Germinal center (tissue), 1 donor: Measurements from ENCODE around the gene ALKBH7.

Source experiments
- DNase-seq: peaks from one replicate; pipeline ENCODE4 v3.0.0; 2012; ENCODE audit warnings: mixed read lengths, low spot score

Gene ALKBH7

DNA sequence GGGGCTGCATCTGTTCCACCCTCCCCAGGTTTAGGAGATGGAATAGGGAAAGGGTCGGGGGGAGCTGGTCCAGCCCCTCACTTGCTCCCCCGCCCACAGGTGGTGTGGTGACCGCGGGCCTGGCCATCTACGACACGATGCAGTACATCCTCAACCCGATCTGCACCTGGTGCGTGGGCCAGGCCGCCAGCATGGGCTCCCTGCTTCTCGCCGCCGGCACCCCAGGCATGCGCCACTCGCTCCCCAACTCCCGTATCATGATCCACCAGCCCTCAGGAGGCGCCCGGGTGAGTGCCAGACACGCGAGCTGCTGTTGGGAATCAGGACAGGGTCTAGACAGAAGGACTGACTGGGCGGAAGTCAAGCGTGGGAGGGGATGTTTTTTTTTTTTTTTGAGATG, 8.2 kb upstream of the ALKBH7 start:
- DNase-seq, result no peak

DNA sequence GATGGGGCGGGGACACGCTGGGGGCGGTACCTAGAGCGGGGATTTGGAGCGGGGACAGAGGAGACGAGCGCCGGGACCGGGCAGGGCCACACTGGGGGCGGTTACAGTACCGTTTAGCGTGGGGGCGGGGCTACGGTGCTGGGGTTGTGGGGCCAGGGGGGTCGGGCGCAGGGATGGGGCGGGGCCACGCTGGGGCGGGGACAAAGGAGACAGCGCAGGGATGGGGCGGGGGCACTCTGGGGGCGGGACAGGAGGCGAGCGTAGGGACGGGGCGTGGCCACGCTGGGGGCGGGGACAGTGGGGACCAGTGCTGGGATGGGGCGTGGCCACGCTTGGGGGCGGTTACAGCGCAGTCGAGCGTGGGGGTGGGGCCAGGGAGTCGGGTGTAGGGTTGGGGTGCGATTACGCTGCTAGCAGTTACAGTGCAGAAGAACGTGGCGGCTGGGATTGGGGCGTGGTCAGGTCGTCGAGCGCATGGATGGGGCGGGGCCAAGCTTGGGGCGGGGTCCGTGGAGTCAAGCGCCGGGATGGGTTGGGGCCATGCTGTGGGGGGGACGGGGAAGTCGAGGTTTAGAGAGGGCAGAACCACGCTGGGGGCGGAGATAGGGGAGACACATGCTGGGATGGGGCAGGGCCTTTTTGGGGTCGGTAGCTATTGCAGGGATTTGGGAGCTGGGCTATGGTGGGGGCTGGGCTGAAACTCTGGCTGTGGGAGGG, 660 bp downstream of the ALKBH7 start:
- DNase-seq, result peak; percentile 94

DNA sequence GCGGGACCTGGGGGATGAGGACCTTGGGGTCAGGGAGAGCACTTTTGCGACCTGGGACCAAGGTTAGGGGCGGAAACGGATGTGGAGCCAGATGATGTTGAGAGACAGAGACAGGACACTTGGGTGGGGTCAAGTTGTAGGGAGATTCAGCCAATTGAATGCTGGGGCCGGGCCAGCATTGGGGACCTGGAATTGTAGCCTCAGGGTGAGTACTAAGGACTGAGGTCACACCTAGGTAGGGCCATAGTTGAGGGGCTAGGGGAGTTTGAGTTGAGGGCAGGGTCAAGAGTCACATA, 1.2 kb downstream of the ALKBH7 start:
- no peak for DNase-seq

DNA sequence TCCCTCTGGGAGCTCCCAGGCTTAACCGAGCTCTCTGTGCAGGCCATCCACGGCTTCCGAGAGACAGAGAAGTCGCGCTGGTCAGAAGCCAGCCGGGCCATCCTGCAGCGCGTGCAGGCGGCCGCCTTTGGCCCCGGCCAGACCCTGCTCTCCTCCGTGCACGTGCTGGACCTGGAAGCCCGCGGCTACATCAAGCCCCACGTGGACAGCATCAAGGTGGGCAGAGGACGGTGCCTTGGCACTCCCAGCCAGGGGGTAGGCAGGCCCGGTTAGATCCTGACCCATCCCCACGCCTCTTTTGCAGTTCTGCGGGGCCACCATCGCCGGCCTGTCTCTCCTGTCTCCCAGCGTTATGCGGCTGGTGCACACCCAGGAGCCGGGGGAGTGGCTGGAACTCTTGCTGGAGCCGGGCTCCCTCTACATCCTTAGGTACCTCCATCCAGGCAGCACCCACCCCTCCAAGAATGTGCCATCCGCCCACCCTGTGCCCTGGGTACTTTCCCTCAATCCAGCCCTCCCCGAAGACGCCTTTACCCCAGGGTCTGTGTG, 1.6 kb downstream of the ALKBH7 start:
- DNase-seq, result no peak

DNA sequence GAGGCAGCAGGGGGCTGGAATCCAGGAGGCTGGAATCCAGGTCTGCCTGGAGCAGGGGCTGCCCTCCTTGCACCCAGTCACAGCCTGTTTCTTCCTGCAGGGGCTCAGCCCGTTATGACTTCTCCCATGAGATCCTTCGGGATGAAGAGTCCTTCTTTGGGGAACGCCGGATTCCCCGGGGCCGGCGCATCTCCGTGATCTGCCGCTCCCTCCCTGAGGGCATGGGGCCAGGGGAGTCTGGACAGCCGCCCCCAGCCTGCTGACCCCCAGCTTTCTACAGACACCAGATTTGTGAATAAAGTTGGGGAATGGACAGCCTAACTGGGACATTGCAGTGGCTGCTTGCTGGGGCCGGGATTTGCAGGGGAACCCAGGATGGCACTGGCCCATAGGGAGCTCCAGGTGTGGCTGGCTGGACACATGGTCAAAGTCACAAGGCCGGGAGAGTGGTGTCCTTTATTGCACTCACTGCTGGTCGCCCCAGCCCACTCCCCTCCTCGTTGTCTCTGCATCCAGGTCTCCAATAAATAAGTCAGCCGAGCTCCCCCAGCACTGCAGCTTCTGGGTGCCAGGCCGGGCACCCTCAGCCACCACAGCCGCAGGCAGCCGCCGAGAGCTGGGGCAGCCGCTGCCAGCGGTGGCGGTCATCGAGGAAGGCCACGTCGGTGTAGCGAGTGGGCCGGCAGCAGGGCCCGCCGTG, 2.3 kb downstream of the ALKBH7 start:
- no peak for DNase-seq

DNA sequence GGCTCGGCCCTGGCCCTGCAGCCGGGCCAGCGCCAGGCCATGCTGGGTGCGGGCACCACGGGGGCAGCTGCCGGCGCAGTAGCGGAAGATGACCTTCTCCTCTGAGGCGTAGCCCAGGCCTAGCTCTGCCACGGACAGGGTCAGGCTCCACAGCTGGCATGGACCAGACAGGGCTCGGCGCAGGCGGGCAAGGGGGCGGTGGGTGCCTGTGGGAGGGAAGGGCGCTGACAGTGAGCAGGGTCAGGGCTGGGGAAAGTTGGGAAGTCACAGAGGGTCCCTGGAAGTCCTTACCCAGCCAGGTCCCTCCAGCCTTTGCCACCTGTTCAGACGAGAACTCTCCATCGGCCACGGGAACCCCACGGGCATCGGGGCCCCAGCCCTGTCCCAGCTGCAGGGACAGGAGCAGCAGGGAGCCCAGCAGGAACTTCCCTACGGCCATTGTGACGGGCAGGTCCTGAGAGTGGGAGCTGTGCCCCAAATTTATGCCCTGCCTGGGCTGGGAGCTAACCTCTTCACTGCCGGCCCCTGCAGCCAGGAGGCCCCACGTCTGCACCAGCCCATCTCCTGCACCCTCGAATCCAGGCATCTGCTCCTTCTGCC, 2.9 kb downstream of the ALKBH7 start, which contains the start of gene PSPN:
Gene PSPN (minus strand): TSS at position 523 of the 600 bp plus-strand sequence. CDS start 84 bp downstream, at position 439.
- DNase-seq, result no peak

DNA sequence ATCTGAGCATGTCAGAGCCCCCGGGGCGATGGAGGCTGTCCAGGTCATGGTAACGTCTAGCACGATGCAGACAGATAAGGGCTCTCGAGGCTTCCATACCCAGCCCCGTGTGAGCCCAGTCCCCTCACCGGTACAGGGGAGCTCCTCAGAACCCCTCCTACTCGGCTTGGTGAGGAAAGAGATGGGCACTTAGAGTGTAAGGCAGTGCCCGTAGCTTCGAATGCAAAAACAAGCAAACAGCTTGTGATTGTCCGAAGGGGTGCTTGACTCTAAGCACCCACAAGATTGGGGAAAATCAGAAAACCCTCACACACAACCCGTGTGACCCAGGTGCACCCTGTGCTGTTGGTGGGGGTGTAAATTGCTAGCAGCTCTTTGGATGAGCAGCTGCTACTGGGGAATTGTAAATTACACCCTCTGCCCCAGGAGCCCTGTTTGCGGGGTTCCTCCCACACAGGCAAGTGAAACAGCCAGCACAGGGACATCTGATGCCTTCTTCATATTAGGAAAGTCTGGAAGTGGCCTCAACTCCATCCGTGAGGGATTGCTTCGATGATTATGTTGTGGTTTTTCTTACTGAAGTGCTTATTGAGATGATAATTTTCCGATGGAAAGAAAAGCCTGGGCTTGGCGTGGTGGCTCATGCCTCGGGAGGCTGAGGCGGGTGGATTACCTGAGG, 4.1 kb downstream of the ALKBH7 start:
- DNase-seq, result no peak

DNA sequence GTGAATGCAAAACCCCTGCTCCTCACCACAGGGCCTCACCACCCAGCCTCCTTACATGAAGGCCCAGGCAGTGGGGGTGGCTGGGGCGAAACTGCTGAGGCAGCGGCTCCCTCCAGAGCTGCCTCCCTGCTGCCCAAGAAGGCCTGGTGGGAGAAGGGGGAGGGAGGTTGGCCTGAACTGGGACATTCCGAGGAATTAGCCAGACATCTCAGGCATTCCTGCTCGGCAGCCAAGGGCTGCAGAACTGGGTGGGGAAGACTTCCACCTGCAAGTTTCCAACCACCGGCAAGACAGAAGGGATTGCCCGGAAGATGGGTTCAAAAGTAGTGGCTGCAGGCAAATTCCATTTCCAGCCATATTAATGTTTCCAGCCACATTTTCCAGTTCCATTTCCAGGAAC, 5.4 kb downstream of the ALKBH7 start:
- DNase-seq, result no peak

DNA sequence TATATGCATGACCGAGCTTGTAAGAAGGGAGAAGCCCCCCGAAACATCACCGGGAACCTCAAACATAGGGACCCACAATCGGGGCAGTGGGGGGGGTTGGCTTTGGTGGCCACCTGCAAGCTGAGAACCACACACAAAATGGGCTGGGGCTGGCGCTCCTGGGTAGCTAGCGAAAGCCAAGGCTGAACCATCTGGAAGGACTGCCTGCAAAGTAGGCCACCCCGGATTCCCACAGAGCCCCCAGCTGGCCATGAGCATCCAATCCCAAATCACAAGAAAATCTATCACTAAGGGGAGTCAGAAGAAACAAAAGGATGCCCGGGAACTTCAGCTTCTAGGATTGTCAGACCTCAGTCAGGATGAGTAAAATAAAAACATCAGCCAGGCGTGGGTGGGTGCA, 5.9 kb downstream of the ALKBH7 start:
- DNase-seq, result no peak

DNA sequence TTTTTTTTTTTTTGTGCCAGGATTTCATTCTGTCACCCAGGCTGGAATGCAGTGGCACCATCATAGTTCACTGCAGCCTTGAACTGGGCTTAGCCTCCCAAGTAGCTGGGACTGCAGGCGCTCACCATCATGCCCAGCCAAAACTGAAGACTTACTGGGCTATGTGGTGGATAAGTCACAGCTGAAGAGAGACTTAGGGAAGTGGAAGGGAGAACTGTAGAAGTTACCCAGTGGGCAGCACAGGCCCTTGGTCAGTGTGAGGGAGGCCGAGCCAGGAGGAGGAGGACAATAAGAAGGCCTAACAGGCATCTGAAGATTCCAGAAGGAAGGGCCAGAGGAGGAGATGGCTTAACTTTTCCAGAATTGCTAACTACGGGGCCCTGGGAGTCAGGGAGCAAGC, 7.2 kb downstream of the ALKBH7 start:
- no peak for DNase-seq

DNA sequence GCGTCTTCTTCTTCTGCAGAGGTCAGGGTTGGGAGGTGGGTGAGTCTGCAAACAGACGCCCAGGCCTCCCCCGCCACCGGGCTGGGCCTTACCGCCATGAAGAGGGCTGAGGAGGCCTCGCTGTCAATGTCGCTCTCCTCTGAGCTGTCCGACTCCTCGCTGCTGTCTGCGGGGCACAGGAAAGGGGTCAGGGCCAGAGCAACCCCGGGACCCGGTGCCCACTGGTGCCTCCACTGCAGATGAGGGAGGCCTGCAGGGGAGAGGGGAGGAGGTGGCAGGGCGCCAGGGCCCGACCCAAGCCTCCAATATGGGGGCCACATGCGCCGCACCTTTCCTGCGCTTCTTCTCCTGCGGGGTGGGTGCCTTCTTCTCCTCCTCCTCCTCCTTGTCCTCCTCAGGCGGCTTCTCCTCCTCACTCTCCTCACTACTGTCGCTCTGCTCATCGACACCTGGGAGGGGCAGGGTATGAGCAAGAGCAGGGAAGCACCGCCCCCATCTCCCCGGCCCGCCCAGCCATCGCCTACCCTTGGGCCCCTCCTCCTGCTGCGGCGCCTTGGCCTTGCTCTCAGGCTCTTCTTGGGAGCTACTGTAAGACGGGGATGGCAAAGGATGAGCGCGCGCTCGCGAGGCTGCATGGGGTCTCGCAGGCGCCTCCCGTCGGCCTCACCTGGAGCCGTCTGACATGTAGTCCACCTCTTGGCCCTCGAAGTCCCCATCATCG, 8.6 kb downstream of the ALKBH7 start:
- DNase-seq, result no peak

DNA sequence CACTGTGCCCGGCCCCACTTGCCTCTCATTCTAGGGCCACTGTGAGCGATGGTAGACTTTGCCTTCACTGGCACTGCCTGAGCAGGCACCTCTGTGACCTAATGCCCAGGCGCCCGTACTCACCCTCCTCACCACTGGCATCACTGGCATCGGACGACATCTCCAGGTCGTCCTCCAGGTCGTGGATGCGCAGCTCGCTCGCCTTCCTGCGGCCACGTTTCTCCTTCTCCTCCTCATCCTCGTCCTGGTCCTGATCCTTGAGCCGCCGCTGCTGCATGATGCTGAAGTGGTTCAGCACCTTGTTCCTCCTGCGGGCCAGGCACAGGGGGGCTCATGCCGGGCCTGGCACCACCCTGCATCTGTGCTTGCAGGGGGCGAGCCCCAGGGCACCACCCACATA, 10.6 kb downstream of the ALKBH7 start:
- no peak for DNase-seq

DNA sequence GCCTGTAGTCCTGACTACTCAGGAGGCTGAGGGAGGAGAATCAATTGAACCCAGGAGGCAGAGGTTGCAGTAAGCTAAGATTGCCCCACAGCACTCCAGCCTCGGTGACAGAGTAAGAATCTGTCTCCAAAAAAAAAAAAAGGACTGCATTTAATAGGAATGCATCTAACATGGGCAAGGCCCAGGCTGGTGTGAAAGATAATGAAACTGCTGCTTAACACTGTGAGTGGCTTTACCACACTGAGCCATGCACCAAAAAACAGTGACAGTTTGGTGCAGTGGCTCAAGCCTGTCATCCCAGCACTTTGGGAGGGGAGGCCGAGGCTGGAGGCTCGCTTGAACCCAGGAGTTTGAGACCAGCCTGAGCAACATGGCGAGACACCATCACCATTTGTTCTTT, 11.8 kb downstream of the ALKBH7 start:
- DNase-seq, result no peak

DNA sequence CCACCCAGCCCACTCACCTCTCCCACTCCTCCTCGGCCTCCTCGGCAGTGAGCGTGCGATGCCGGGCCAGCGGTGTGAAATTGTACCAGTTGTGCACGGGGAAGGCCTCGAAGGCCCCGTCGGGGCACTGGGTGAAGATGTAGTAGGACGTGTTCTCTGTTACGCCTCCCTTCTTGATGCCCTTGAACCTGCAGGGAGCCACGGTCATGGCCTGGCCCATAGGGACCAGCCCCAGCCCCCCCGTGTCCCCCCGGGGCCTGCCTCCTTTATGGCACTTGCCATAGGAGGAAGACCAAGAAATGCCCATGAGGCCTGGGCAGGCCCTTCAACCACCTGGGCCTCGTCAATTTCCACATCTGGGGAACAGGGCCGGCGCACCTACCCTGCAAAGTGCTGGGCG, 14.8 kb downstream of the ALKBH7 start:
- DNase-seq, result no peak

DNA sequence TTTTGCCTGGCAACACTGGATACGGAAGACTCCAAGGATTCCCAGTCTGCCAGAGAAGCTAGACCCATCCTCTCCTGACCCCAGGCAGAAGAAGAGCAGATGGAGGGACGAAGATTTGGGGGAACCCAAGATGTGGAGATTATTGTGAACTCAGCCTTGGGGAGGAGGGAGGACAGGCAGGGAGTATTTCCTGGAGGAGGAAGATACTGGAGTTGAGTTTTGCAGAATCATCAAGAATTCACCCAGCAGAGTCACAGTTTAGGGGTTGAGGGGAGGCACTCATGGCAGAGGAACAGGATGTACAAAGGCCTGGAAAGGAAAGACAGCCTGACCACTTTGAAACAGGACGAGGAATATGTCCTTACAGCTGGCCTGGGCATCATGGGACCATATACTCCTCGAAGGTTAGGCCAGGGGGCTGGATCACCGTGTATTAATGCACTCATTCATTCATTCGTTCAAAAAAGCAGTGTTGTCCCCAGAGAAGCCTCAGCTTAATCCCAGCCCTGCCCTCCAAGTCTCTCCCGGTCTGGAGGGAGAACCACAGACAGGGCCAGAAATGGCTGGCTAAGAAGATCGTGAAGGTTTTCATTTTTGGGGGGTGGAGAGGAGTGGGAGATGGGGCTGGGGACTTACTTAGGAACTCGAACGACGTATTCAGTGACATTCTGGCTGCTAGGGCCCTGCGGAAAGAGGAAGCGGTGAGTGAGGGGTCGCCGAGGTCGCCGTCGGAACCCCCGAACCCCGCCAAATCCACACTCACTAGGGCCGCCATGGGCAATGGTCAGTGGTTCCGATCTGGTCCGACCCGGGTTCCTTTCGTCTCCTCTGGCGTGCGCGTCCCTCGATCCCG, 19.9 kb downstream of the ALKBH7 start:
- DNase-seq, result no peak

DNA sequence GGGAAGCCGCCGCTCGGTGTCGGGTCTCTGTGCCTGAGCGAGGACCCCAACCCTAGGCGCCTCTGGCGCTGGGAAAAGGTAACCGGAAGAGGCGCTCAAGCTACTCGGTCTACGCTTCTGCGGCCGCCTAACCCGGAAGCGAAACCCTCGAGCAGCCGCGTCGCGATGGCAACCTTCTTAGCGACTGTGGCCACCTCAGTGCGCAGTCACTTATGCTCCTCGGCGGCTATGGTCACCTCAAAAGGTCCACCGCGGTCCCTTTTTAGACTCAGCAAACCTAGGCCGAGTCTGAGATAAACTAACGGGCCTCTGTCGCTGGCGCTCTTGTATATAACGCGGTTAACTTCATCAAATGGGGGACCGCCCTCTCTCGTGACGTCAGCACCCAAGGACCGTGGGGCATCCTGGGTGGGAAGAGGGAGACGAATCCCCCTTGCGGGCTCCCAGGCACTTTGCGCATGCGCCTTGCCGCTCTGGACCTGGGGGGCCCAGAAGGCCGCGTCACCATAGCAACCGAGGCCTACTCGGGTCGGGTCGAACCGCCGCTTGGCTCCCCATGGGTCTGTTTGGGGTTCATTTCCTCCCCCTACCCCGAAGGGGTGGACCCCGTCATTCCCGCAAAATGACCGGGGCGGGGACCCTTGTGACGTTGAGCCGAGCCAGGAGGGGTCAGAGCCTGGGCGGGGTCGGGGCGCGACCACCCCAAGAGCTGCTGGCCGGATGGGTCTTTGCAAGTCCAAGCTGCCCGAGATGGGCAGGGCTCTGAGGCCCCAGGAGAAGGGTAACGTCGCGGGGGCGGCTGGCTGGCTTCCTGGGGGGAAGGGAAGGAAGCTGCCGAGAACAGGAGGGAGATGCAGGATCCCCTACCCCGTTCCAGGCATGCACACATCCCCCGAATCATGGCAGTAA, 20.7 kb downstream of the ALKBH7 start, which contains the start of gene GTF2F1:
Gene GTF2F1 (minus strand): TSS at position 91 of the 909 bp plus-strand sequence. CDS start 169 bp downstream, outside the sequence.
- peak; percentile 97 for DNase-seq

DNA sequence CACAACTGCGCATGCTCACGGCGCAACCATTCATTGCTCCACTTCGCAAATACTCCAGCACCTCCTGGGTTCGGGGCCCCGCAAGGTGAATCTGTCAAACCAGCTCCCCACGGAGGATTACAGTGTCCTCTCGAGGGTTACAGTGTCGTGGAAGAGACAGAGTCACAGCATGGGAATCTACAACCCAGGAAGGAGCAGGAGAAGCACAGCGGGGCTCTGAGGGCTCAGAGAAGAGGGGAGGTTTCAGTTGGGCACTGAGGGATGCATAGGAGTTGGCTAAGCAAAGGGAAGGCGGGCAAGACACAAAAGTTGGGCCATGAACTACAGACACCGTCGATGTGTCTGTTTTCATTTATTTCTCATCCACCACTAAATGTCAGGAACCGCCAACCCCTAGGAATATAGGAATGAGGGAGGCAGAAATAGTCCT, 21.4 kb downstream of the ALKBH7 start:
- no peak for DNase-seq

DNA sequence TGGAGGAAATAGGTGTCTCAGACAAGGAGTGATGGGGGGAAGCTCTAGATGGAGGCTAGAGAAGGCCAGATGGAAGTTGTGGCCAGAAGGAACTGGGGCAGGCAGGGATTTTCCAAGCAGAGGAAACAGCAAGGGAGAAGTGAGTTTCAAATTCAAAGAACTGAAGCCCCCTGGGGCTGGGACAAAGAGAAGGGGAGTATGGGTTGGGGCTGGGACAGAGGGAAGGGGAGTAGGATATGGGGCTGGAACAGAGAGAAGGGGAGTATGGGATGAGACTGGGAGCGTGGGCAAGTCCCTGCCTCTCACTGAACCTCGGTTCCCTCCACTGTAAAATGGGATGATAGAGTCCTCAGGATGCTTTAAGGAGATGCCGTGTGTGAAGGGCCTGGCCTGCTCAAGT, 22.2 kb downstream of the ALKBH7 start:
- DNase-seq, result no peak

DNA sequence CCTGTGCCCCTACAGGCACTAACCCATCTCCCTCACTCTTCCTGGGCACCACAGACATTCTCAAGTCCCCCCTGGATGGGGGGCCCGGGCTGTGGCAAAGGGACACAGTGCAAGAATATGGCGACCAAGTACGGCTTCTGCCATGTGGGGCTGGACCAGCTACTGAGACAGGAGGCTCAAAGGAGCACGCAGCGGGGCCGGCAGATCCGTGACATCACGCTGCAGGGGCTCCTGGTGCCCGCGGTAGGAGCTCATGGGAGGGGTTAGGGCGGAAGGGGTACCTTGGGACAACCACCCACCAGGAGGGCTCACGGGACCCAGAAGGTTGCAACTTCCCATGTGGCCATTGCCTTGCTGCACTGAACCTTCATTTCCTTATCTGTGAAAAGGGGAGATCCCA, 23.7 kb downstream of the ALKBH7 start:
- DNase-seq, result no peak
